B cell (primary cell): ENCODE data around the gene KLHL2.

Source experiments
- EZH2 ChIP-seq: IDR thresholded peaks from 2 replicates; pipeline ENCODE4 v1.6.1; 2012; ENCODE audit warnings: borderline replicate concordance, low read depth, mild to moderate bottlenecking, moderate library complexity, low read length; ENCODE audit not compliant: insufficient read depth, poor library complexity, severe bottlenecking
- TF ChIP-seq, protein P1 (sequence below): fragments of 200-600 bp; IDR thresholded peaks from one replicate; pipeline ENCODE4 v1.8.0; 2022; ENCODE audit warnings: antibody characterized with exemption, mild to moderate bottlenecking

DNA sequence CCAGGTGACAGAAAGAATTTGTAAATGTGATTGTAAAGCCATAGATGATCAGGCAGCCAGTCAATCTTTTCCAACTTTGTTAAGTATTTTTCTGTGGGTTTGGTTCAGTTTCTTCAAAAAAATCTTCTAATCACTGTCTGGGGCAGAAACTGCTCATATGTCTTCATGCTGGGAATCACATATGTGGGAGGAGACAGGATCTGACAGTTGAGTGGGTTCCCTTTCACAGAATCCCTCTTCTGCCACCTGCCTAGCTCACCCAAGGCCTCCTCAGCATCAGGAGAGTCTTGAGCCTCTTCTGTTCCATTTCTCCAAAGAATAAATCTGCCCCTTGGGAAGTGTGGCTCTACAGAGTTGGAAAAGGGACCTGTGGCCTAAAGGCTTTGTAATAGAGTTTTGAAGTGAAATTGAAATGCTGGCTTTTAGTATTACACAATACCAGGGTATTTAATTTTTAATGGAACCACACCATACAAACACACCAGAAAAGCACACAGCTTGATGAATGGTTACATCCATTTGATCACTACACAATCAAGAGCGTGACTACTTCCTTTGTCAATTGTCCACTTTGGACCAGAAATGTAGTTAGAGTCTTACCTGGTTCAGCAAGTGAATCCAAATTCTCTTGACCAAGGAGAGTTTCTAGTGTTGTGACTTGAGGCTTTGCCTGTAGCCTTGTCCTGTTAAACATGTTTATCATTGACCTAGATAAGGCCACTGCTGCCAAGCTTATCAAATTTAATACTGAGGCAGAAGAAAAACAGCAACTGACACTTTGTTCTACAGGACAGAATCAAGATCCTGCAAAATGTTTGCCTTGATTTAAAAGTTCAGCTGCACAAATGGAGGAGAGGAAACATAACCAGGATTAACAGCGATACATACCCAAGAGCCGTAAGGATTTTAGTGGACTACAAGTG lies 140.5 kb downstream of the KLHL2 start:
- TF ChIP-seq, protein P1, sequence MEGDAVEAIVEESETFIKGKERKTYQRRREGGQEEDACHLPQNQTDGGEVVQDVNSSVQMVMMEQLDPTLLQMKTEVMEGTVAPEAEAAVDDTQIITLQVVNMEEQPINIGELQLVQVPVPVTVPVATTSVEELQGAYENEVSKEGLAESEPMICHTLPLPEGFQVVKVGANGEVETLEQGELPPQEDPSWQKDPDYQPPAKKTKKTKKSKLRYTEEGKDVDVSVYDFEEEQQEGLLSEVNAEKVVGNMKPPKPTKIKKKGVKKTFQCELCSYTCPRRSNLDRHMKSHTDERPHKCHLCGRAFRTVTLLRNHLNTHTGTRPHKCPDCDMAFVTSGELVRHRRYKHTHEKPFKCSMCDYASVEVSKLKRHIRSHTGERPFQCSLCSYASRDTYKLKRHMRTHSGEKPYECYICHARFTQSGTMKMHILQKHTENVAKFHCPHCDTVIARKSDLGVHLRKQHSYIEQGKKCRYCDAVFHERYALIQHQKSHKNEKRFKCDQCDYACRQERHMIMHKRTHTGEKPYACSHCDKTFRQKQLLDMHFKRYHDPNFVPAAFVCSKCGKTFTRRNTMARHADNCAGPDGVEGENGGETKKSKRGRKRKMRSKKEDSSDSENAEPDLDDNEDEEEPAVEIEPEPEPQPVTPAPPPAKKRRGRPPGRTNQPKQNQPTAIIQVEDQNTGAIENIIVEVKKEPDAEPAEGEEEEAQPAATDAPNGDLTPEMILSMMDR = no peak
- no peak for TF ChIP-seq EZH2
